ENCODE data around the gene LPIN3. TPM values are rescaled to one million over a fixed set of nuclear protein-coding genes. Genes with fewer than 3 reads are reported as not detected.

Gene LPIN3
- total RNA-seq, 1 experiment from 2014 or later, result 18.5 TPM

- H3K9me3 ChIP-seq (ENCODE audit: control insufficient read depth in 1 of 2, insufficient read depth in 1 of 2, low read depth in 1 of 2, low read length in 2 of 2), result no peaks in the 10 kb centered on the region
- no peaks in the 10 kb centered on the region for H3K4me1 ChIP-seq (ENCODE audit: control insufficient read depth in 1 of 2, insufficient read depth in 2 of 2, low read length in 2 of 2)
- no peak overlapping the region for H3K9ac ChIP-seq (ENCODE audit: low read length)
- ChIA-PET RAD21 (ENCODE audit: low non-redundant PET in 1 of 2, low total read pairs in 2 of 2, uncharacterized antibody in 2 of 2, unreplicated experiment in 2 of 2) (no interaction called here), CTCF (interaction anchor here (0.6 kb wide), 1 partner anchor 182 kb away, joined by 3 read pairs; no protein-coding TSS in a partner anchor), POLR2A (no interaction called here)
- H3K4me3 ChIP-seq (replicated peaks in 1 of 2; ENCODE audit: low read depth in 1 of 2, low read length in 2 of 2), result no peak overlapping the region
- H3K79me2 ChIP-seq (ENCODE audit: insufficient read depth, low read length), result no peaks in the 10 kb centered on the region
- intact Hi-C loops (cut with micrococcal nuclease), result no loop called here
- H3K27me3 ChIP-seq (ENCODE audit: insufficient read depth, low read length), result no peaks in the 10 kb centered on the region
- H3K27ac ChIP-seq (ENCODE audit: low read depth, low read length), result no peak overlapping the region
- H3K4me2 ChIP-seq (ENCODE audit: low read length), result no peak overlapping the region
- ATAC-seq, result no peak
- DNase-seq (ENCODE audit: low read depth, low spot score), result no peak
- H3K36me3 ChIP-seq (ENCODE audit: control insufficient read depth in 1 of 2, insufficient read depth in 2 of 2, low read length in 2 of 2), result 0 out of 4 replicates have a peak, but pooled peaks cover 0 to 3% of the 10 kb centered on the region in 2 experiments
- BruUV-seq (replicated peaks), result no TSS peak
- H2AFZ ChIP-seq (ENCODE audit: low read depth, low read length, poor library complexity, severe bottlenecking), result no peak overlapping the region
- no peaks in the 10 kb centered on the region for H4K20me1 ChIP-seq (ENCODE audit: insufficient read depth)
- H3K9me2 ChIP-seq (ENCODE audit: insufficient read depth), result no peaks in the 10 kb centered on the region
- TF ChIP-seq SP1 (IDR thresholded peaks at IDR 0.05; ENCODE audit: low read depth) (no peak), POLR2AphosphoS5 (IDR thresholded peaks at IDR 0.05; ENCODE audit: low read depth, low read length) (no peak), EGR1 (IDR thresholded peaks at IDR 0.05; ENCODE audit: low read depth) (no peak), CEBPB (IDR thresholded peaks at IDR 0.05; ENCODE audit: low read depth) (no peak)
These were observed 18.1 kb downstream of the LPIN3 start for GRCh38 chr20:41358717-41359116.

- no peaks in the 10 kb centered on the region for H3K4me1 ChIP-seq (ENCODE audit: control insufficient read depth in 1 of 2, insufficient read depth in 2 of 2, low read length in 2 of 2)
- intact Hi-C loops (cut with micrococcal nuclease), result no loop called here
- TF ChIP-seq ZFX (IDR thresholded peaks at IDR 0.05), result no peak
- H3K9me3 ChIP-seq (ENCODE audit: control insufficient read depth in 1 of 2, insufficient read depth in 1 of 2, low read depth in 1 of 2, low read length in 2 of 2), result no peaks in the 10 kb centered on the region
- no peak overlapping the region for H3K4me2 ChIP-seq (ENCODE audit: low read length)
- TSS peak; percentile 21 for BruUV-seq (replicated peaks)
- H2AFZ ChIP-seq (ENCODE audit: low read depth, low read length, poor library complexity, severe bottlenecking), result no peak overlapping the region
- H3K79me2 ChIP-seq (ENCODE audit: insufficient read depth, low read length), result no peaks in the 10 kb centered on the region
- H4K20me1 ChIP-seq (ENCODE audit: insufficient read depth), result no peaks in the 10 kb centered on the region
- DNase-seq (ENCODE audit: low read depth, low spot score) (no peak), ATAC-seq (no peak)
- H3K27ac ChIP-seq (ENCODE audit: low read depth, low read length), result no peak overlapping the region
- no peaks in the 10 kb centered on the region for H3K27me3 ChIP-seq (ENCODE audit: insufficient read depth, low read length)
- H3K9ac ChIP-seq (ENCODE audit: low read length), result no peak overlapping the region
- ChIA-PET RAD21 (ENCODE audit: low non-redundant PET in 1 of 2, low total read pairs in 2 of 2, uncharacterized antibody in 2 of 2, unreplicated experiment in 2 of 2) (no interaction called here), POLR2A (no interaction called here), CTCF (no interaction called here)
- 0 out of 4 replicates have a peak, but pooled peaks cover 0 to 3% of the 10 kb centered on the region in 2 experiments for H3K36me3 ChIP-seq (ENCODE audit: control insufficient read depth in 1 of 2, insufficient read depth in 2 of 2, low read length in 2 of 2)
- H3K9me2 ChIP-seq (ENCODE audit: insufficient read depth), result no peaks in the 10 kb centered on the region
- no peak overlapping the region for H3K4me3 ChIP-seq (replicated peaks in 1 of 2; ENCODE audit: low read depth in 1 of 2, low read length in 2 of 2)
These were observed 19.0 kb downstream of the LPIN3 start for GRCh38 chr20:41359541-41360011.
